Tibial nerve (tissue), 4 donors: Measurements from ENCODE around the gene EXOC3L1. TPM values are rescaled to one million over a fixed set of nuclear protein-coding genes. Genes with fewer than 3 reads are reported as not detected.

Experiments used
- DNase-seq, 2 donors: peaks; one replicate each; pipeline ENCODE4 v3.0.0-alpha.2; 2019; ENCODE audit warnings: low spot score in 2 of 2
- H3K27ac ChIP-seq, 4 donors: fragments of 200-600 bp; sonication (generic) in 3 of 4; one replicate each; pipeline ENCODE4 v1.5.1; 2017 to 2019; ENCODE audit warnings: mild to moderate bottlenecking in 1 of 4
- H3K27me3 ChIP-seq, 2 donors: fragments of 200-600 bp; sonication (generic) in 1 of 2; one replicate each; pipeline versions ENCODE4 v1.5.1 to v1.6.0; 2017 to 2019
- H3K36me3 ChIP-seq, 3 donors: fragments of 200-600 bp; sonication (generic); one replicate each; pipeline ENCODE4 v1.5.1; 2018 to 2019
- H3K4me1 ChIP-seq, 4 donors: fragments of 200-600 bp; sonication (generic) in 3 of 4; one replicate each; pipeline ENCODE4 v1.5.1; 2017 to 2019
- H3K4me3 ChIP-seq, 4 donors: fragments of 200-600 bp; sonication (generic) in 3 of 4; one replicate each; pipeline ENCODE4 v1.5.1; 2017 to 2019; ENCODE audit warnings: mild to moderate bottlenecking in 1 of 4, moderate library complexity in 1 of 4
- H3K9me3 ChIP-seq, 4 donors: fragments of 200-600 bp; sonication (generic) in 3 of 4; one replicate each; pipeline ENCODE4 v1.5.1; 2017 to 2019
- CTCF ChIP-seq, 5 experiments: fragments of 200-600 bp in 3 of 5; fragments of 450-650 bp in 2 of 5; sonication (generic) in 3 of 5; IDR thresholded peaks; one replicate each; pipeline ENCODE4 v1.5.1; 2016 to 2019; ENCODE audit warnings: antibody characterized with exemption in 5 of 5, mild to moderate bottlenecking in 3 of 5, moderate library complexity in 2 of 5
- EP300 ChIP-seq, 2 donors: sonication (generic); formaldehyde crosslinking; IDR thresholded peaks; one replicate each; pipeline ENCODE4 v1.6.1; 2017; ENCODE audit warnings: antibody characterized with exemption in 2 of 2, mild to moderate bottlenecking in 1 of 2
- POLR2A ChIP-seq, 2 donors: fragments of 450-650 bp; IDR thresholded peaks; one replicate each; pipeline ENCODE4 v1.6.1; 2017; ENCODE audit warnings: antibody characterized with exemption in 2 of 2, mild to moderate bottlenecking in 2 of 2, moderate library complexity in 2 of 2
- WGBS, 2 donors: methylation state at CpG; one replicate each; pipeline ENCODE4 v1.1.5; 2018; 5-methylcytosine and 5-hydroxymethylcytosine counted together
- total RNA-seq, 4 donors: library from RNA; depleted of rRNA; stranded (reverse); fragments of >200 nt; gene quantifications; one replicate each; pipeline ENCODE4 v1.1.0, GENCODE V29; 2016

EXOC3L1 gene
- total RNA-seq, 4 donors from 2014 or later = 0.66 to 3.9 (median 2.6) TPM

DNA sequence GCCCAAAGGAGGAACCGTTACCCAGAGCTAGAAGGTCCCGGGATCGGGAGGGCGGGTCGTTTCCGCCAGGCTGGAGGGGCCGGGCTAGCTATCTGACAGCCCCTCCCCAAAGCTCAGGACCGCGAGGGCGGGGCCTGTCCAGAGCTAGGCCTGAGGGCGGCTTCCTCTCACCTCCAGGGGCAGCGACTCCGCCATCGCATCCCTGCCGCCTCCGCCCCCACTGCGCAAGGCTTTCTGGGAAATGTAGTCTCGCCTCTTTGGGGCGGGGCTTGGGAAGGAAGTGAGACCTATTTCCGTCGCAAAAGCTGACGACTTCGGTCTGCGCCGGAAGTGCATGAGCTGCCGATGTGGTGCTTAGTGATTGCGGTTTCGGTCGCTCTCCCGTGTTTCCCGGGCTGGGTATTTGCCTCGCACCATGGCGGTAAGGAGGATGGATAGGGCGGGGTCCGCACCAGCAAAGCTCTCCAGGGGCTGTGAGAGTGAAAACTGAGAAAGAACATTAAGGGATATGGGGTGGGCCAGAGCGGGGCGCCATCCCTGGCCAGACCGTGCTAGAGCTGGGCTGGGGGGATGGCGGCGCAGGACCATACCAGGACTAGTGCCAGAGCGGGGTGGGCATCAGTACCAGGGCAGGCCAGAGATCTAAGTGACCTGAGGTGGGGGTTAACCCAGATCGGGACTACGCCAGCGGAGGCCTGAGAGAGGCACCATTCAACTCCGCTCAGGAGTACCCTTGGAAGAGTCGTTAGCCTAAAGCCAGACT lies 37.0 kb upstream of the EXOC3L1 start, which contains the start of gene TMEM208:
TSS of gene TMEM208 (plus strand) at position 327 of the 763 bp plus-strand sequence. CDS start at position 416, 89 bp downstream.
- DNase-seq = peak; percentile 95 to 98

GRCh38 chr16:67226295-67226803 lies 36.4 kb upstream of the EXOC3L1 start:
- WGBS, 2 donors = 5 to 6% methylated on average over 12 of the region's 12 CpGs
- H3K9me3 ChIP-seq = no peaks in the 10 kb centered on the region
- TF ChIP-seq CTCF (IDR thresholded peaks at IDR 0.05) (no peak), POLR2A (IDR thresholded peaks at IDR 0.05) (no peak), EP300 (IDR thresholded peaks at IDR 0.05) (no peak)

More for the DNA sequence above, 37.0 kb upstream of the EXOC3L1 start, which contains the start of gene TMEM208:
- Histone ChIP-seq H3K9me3 (no peaks in the 10 kb centered on the region), H3K4me1 (peaks cover 0 to 30% (median 10%) of the 10 kb centered on the region in 4 donors), H3K36me3 (peaks cover 0 to 57% (median 4%) of the 10 kb centered on the region in 3 donors), H3K27ac (peak within 1 kb of the TSS; percentile 21 to 92 (median 84)), H3K4me3 (peak within 1 kb of the TSS; percentile 74 to 94 (median 86)), H3K27me3 (no peaks in the 10 kb centered on the region)
- TF ChIP-seq EP300 (IDR thresholded peaks at IDR 0.05) (peak; percentile 98 to 99), CTCF (IDR thresholded peaks at IDR 0.05) (peak in 3 of 5 experiments; percentile 7 to 60 (median 49)), POLR2A (IDR thresholded peaks at IDR 0.05) (peak; percentile 76 to 89)
- 0 to 1% methylated on average over 37 to 44 of the region's 46 CpGs for WGBS, 2 donors

DNA sequence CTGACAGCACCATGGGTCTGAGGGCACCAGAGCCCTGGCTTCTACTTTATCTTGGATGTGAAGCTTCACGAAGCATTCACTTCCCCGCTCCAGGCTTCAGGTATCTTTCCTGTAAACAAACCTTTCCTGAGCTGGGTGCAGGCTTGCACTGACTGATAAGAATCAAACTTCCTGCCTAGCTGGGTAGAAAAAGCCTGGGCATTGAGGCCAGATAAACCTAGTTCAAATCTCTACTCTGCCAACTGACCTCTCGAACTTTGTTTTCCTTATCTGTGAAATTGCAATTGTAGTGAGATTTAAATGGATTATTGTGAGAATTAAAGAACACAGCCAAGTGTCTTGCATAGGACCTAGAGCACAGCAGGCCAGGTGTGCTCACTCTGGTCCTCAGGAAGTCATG lies 34.1 kb upstream of the EXOC3L1 start:
- Histone ChIP-seq H3K9me3 (no peaks in the 10 kb centered on the region), H3K4me3 (no peak overlapping the region), H3K27ac (no peak overlapping the region), H3K4me1 (peaks cover 0 to 30% (median 10%) of the 10 kb centered on the region in 4 donors), H3K27me3 (no peaks in the 10 kb centered on the region), H3K36me3 (peaks cover 0 to 41% (median 0%) of the 10 kb centered on the region in 3 donors)
- DNase-seq = no peak
- no peak for TF ChIP-seq CTCF (IDR thresholded peaks at IDR 0.05)
- no peak for TF ChIP-seq EP300 (IDR thresholded peaks at IDR 0.05)
- TF ChIP-seq POLR2A (IDR thresholded peaks at IDR 0.05) = no peak
- WGBS, 2 donors = 71 to 75% methylated on average over 3 of the region's 3 CpGs

More at GRCh38 chr16:67226295-67226803, 36.4 kb upstream of the EXOC3L1 start:
- H3K4me1 ChIP-seq = peaks cover 0 to 30% (median 10%) of the 10 kb centered on the region in 4 donors
- peak overlapping the region; percentile 74 to 94 (median 86) for H3K4me3 ChIP-seq
- no peak for DNase-seq
- H3K27ac ChIP-seq = peak overlapping the region; percentile 21 to 92 (median 84)
- no peaks in the 10 kb centered on the region for H3K27me3 ChIP-seq
- H3K36me3 ChIP-seq = peaks cover 0 to 57% (median 0%) of the 10 kb centered on the region in 3 donors

GRCh38 chr16:67216612-67217490 lies 26.9 kb upstream of the EXOC3L1 start:
- Histone ChIP-seq H3K4me1 (peaks cover 0 to 14% (median 0%) of the 10 kb centered on the region in 4 donors), H3K36me3 (peaks cover 0 to 58% (median 0%) of the 10 kb centered on the region in 3 donors), H3K27ac (peak overlapping the region in 1 of 4 donors; percentile 17), H3K27me3 (no peaks in the 10 kb centered on the region), H3K9me3 (no peaks in the 10 kb centered on the region), H3K4me3 (no peak overlapping the region)
- TF ChIP-seq POLR2A (IDR thresholded peaks at IDR 0.05) (no peak), CTCF (IDR thresholded peaks at IDR 0.05) (no peak), EP300 (IDR thresholded peaks at IDR 0.05) (no peak)
- peak in 1 of 2 donors; percentile 30 for DNase-seq
- WGBS, 2 donors = 69 to 75% methylated on average over 18 of the region's 18 CpGs
